GM10266 (cell line): ENCODE data around the gene CYP2W1.
A peak's percentile ranks its signal among the peaks of the same experiment; 100 is the strongest.

Experiments used
- DNase-seq: peaks from one replicate; pipeline ENCODE4 v3.0.0; 2012; ENCODE audit errors: extremely low spot score
- CTCF ChIP-seq: IDR thresholded peaks from 2 replicates; pipeline ENCODE4 v1.5.1; 2012; ENCODE audit warnings: mild to moderate bottlenecking, low read depth; ENCODE audit not compliant: control insufficient read depth, insufficient read depth; ENCODE audit errors: missing control alignments

CYP2W1 gene

DNA sequence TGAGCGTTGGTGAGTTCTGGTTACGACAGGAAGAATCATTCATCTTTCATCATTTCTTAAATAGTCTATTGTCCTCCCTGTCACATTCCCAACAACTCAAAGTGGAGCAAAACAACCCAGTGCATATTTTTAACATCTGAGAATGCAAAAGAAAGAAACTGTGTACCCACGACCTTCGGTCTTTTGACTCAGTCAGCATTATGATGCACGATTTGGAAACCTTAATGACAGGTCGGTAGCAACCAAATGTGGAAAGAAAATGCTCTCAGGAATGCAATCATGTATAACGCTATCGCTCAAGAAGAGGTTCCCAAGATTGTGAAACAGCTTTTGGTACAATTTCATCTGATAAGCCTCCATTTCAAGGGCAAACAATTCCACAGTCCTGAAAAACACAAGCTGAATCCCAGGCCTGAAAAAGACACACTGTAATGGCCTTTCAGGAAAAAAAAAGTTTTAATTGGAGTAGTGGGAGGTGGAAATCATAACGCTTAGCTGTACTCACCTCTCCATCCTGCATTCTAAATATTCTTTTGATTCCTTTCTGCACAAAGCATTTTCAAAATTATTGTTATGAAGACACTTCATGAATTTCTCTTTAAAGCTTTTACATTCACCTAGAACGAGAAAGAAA lies 10.2 kb upstream of the CYP2W1 start:
- TF ChIP-seq CTCF, result no peak
- no peak for DNase-seq

DNA sequence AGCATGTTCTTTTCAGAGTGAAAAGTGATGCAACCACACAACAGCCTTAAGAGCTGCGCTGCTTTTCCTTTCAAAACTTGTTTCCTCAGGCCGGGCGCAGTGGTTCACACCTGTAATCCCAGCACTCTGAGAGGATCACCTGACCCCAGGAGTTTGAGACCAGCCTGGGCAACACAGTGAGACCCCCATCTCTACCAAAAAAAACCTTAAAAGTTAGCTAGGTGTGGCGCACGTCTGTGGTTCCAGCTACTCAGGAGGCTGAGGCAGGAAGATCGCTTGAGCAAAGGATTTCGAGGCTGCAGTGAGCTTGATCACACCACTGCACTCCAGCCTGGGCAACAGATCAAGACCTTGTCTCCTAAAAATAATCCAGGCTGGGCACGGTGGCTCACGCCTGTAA lies 9.7 kb upstream of the CYP2W1 start:
- no peak for TF ChIP-seq CTCF
- no peak for DNase-seq

DNA sequence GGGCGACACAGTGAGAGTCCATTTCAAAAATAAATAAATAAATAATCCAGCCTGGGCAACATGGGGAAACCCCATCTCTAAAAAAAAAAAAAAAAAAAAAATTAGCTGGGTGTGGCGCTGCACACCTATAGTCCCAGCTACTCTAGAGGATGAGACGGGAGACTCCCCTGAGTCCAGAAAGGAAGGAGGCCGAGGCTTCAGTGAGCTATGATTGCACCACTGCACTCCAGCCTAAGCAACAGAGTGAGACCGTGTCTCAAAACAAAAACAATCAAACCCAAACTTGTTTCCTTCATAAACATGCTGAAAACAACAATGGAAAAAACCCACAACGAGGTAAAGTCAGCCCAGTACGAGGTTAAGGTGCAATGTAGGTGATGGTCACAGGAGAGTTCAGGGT lies 8.8 kb upstream of the CYP2W1 start:
- TF ChIP-seq CTCF, result no peak
- no peak for DNase-seq

DNA sequence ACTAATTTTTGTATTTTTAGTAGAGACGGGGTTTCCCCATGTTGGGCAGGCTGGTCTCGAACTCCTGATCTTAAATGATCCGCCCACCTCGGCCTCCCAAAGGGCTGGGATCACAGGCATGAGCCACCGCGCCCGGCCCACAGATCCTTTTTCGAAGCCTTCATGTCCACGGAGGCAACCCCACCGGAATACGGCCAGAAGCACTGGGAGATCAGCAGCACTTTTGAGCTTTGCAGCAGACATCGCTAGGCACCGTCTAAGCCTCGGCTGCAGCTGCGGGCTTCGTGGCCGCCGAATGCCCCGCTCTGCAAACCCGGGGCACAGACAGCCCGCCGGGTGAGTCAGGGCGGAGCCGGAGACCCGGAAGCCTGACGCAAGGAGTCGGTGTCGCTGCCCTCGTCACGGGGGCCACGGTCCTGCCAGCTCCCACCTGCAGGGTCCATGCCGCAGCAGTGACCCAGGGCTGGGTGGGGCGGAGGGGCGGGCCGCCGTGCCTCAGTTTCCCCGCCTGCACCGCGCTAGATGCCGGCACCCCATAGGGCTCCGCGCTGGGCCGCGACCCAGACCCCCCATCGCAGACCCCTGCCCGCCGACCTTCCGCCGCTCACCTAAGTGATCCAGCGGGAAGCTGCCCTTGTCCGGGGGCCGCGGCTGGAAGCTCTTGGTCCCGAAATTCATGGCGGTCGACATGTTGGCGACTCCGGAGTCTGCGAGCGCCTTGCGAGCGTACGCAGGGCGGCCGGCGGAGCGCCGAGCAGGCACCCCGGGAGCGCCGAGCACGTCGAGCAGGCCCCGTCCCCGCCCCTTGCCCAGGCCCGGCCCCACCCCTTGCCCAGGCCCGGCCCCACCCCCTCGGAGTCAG lies 7.9 kb upstream of the CYP2W1 start, which contains the start of gene COX19:
COX19 (minus strand) TSS at position 730 of the 862 bp plus-strand sequence; CDS start at position 690, 40 bp downstream.
- peak; percentile 97 for DNase-seq
- TF ChIP-seq CTCF, result no peak

- DNase-seq, result no peak
- no peak for TF ChIP-seq CTCF
Measured at GRCh38 chr7:975702-976473, 7.1 kb upstream of the CYP2W1 start.

- no peak for DNase-seq
- TF ChIP-seq CTCF, result no peak
Measured at GRCh38 chr7:976901-977325, 6.1 kb upstream of the CYP2W1 start.
